GM18526 (cell line): ENCODE results near the gene KAT7.

Experiments used
- POLR2A ChIP-seq: IDR thresholded peaks from 3 replicates; pipeline ENCODE4 v1.6.1; 2011; ENCODE audit not compliant: insufficient read length; ENCODE audit errors: extremely low read depth

KAT7 gene

DNA sequence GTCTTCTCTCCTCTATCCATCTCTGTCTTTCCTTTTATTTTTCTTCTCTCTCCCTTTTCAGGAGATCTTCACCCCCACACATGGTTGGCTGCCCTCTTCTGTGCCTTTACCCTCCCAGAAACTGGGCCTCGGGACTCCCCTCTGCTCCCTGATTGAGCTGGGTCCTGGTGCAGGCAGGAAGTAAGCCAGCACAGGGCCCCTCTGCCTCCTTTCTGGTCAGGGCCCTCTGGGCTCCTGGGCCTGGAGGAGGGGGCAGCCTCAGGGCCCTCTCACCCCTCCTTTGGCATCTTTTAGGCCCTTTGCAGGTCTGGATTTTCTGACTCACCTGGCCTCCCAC, 80.5 kb downstream of the KAT7 start:
- TF ChIP-seq POLR2A: no peak

DNA sequence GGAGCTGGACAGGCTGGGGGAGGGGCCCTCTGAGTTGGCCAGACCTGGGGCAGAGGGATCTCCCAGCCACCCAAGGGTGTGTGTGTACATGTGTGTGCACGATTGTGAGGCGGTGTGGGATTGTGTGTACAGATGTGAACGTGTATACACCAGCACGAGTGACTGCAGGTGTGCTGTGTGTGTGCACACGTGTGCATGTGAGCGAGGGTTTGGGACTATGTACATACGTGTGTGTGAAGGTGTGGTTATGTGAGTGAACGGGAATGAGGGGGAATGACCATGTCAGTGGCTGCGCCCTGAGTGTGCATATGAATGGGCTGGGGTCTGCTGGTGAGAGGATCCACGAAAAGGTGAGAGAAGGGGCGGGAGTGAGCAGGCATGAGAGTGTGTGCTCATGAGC, 81.8 kb downstream of the KAT7 start:
- TF ChIP-seq POLR2A: no peak

DNA sequence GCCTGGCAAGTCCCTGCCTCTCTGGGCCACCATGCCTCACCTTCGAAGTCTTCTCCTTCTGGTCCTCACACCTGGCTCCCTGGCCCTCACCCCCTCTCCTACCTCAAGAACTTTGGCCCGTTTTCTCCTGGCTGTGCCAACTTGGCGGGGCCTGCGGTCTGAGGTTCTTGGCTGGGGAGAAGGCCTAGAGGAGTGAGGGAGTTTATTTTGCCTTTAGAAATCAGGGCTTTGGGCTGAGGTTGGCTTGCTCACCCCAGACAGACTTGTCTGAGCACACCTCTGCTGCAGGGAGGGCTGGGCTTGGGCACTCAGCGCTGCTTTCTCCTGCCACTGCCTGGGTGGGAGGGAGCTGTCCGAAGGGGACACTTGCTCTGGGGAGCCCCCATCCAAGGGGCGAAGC, 82.7 kb downstream of the KAT7 start:
- no peak for TF ChIP-seq POLR2A

DNA sequence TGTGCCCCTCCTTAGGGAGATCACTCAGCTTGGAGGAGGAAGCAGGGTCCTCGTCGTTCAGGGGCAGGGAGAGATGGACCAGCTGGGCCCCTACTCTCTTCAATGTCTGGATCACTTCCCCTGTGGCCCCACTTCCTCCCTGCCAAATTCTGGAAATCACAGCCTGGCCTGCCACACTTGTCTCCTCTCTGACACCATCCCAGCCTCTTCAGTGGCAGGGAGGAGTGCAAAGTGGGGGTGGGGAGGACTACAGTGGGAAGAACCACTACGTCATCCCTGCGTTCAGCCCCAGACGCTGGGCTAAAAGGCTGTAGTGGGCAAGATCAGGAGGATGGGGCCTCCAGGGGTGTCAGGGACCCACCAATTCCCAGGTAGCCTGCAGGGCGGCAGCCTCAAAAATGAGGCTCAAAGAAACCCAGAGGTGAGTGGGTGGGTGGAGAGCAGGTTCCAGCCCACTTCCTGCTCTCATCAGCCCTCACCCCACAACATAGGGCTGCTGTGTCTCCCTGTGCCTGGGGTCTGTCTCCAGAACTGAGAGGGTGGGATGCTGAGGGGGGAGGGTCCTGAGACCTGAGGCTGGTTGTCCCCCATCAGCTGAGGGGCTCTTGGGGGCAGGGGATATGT, 84.4 kb downstream of the KAT7 start:
- TF ChIP-seq POLR2A: no peak

DNA sequence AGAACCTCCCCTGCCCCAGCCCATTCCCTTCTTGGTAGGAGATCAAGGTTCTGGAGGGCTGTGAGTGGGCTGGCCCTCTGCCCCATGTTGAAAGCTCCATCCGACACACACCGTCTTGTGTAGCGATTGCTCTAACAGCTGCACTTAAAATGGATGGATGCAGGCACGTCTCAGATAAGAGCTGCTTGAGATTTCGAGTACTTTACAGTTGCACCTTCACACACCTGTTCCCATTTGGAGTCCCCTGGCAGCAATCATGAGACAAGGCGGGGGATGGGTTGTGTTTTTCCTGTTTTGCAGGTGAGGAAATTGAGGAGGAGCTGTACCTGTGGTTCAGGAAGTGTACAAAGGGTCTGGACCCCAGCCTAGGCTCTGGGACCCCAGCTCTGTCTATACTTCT, 85.0 kb downstream of the KAT7 start:
- no peak for TF ChIP-seq POLR2A

DNA sequence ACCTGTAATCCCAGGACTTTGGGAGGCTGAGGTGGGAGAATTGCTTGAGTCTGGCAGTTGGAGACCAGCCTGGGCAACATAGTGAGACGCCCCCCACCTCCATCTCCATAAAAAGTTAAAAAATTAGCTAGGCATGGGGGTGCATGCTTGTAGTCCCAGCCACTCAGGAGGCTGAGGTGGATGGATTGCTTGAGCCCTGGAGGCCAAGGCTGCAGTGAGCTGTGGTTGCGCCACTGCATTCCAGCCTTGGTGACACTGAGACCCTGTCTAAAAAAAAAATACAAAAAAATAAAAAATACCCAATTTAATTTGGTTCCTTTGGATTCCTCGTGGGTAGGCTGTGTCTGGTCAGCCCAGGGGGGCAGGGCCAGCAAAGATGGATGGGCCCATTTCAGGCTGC, 85.4 kb downstream of the KAT7 start:
- TF ChIP-seq POLR2A: no peak

DNA sequence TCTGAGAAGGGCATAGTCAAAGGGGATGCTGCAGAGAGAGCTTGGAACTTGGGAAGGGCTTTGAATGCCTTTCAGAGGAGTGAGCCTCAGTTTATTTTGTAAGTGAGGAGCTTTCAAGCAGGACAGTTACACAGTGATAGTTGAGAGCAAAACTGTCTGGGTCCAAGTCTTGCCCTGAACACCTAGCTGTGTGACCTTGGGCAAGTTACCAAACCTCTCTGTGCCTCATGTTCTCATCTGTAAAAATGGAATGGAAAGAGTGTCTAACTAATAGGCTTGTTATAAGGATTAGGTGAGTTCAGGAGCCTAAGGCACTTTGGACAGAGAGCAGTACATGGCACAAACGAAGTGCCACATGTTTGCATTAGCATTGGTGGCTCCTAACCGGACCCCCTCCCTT, 86.4 kb downstream of the KAT7 start:
- TF ChIP-seq POLR2A: no peak

DNA sequence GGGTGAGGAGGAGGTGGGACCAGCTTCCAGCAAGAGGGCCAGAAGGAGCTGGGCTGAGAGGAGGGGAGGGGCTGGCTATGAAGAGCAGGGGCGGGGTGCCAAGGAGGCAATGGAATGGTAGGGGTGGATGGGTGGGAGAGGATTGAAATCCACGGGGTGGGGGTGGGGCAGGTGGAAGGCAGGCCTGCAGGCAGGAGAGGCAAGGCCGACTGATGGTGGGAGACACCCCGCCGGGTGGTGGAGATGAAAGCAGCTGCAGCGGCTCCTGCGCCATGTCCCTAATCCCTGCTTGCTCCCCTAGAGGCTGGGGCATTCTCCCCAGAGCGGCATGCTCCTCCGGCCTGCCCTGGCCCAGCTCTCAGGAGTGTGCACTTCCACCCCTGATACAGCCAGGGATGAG, 87.2 kb downstream of the KAT7 start:
- TF ChIP-seq POLR2A: no peak

DNA sequence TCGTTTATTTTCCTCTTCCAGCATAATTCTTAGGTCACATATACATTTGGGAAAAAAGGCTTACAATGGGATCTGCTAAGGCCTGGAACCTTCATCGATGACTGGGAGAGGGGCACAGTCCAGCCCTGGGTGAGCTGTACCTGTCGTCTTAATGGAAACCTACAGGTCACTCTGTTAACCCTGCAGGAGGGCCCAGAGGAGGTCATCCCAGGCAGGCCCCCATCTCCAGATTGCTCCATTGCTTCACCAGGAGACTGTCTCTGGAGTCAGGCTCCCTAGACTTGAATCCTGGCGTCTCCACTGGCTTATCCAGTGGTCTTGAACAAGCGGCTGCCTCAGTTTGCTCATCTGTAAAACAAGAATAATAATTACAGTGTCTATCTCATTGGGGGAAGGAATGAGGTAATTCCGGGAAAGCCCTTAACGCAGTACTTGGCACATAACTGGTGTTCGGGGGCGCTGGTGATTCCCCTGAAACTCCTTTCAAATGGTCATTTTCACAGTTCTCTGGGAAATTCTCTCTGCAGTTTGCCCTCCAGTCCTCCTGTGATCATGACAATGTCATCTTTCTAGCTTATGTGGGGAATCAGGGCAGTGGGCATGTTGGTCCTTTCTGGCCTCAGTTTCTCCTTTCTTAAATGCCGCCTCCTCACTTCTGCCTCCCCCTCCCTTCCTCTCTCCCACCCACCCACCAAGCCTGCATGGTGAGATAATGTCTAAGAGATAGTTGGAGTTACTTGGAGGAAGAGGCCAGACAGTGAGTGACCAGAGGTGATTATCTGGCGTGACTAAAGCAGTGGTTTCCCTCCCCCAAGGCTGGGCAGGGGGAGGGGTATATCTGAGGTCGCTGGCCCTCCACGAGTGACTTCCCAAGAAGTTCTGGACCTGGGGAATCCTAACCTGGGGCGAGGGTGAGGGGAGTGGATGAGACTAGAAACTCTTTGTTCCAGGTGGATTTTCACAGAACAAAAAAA, 90.7 kb downstream of the KAT7 start:
- TF ChIP-seq POLR2A: no peak

DNA sequence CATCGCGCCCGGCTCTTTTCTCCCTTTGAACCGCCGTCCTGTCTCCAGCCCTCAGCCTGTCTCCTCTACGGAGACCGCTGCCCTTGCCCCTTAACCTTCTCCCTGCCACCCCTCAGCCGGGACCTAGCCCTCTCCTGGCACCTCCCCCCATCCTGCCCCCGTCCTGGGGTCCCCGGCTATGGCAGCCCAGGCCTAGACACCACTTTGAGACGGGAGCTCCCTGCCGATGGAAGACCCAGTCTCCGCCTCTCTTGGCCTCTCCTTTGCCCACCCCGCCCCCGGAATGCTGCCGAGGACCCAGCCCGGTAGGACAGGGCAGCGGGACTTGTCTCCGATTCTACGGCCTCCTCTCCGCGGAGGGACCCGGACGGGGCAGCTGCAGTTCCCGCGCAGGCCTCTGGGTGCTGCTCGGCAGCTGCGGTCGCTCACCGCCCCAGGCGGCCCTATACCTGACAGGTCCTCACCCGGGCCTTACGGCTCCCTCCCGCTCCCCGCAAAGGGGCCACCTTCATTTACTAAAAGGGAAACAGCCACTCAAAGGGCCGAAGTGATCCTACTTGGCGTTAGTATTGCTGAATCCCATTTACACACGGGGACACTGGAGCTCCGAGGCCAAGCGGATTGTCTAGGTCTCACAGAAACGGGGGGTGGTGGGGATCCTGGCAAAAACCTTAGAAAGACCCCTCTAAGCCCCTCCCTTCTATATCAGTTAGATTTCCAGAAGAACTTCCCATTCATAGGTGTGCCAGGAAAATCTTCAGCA, 92.0 kb downstream of the KAT7 start:
- no peak for TF ChIP-seq POLR2A

DNA sequence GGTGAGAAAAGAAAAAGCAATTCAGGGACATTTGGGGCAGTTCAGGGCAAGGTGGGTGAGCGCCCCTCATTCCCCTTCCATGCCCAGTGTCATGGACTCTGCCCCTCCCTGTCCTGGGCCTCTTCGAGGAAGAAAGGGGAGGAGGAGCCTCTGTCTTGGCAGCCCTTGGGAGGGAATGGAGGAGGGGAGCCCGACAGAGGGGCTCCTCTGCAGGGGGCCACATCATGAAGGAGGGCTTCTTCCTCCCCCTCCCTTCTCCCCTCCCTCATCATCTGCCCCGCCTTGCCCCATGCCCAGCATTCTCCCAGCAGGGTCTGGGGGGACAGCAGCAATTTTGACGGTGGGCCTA, 92.5 kb downstream of the KAT7 start:
- no peak for TF ChIP-seq POLR2A

DNA sequence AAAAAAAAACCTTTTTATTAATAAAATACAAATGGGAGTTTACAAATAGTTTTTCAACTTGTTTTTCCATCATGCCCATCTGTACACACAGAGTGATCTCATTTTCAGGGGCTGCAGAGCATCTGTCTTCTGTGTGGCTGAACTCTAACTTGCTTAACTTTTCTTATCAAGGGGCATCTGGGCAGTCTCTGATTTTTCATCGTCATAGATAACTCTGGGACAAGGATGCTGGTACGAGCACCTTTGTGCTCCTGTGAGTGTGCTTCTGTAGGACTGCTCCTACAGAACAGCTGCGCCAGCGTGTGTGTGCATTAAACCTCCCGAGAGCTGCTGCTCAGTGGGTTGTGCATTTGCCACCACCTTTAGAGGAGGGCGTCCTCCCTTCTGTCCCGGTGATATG, 94.0 kb downstream of the KAT7 start:
- TF ChIP-seq POLR2A: no peak
